Measurements from ENCODE around the gene RBM15. TPM values are rescaled to one million over a fixed set of nuclear protein-coding genes. Genes with fewer than 3 reads are reported as not detected.

The RBM15 gene
- total RNA-seq, 2 donors from 2014 or later = 21.4 to 25.9 TPM

- H3K4me1 ChIP-seq = peaks cover 80% of the 10 kb centered on the region
- WGBS, 2 donors = 72 to 78% methylated on average over 9 of the region's 9 CpGs
- H3K36me3 ChIP-seq (replicated peaks in 1 of 2; ENCODE audit: insufficient read depth in 1 of 2, low read depth in 2 of 2) = peaks cover 0 to under 1% of the 10 kb centered on the region in 2 donors
- intact Hi-C loops (cut with DNase I) = no loop called here
- no peak overlapping the region for H3K4me3 ChIP-seq
- no peaks in the 10 kb centered on the region for H3K9me3 ChIP-seq
- no peak for TF ChIP-seq POLR2A (IDR thresholded peaks at IDR 0.05)
- TF ChIP-seq, protein P1, sequence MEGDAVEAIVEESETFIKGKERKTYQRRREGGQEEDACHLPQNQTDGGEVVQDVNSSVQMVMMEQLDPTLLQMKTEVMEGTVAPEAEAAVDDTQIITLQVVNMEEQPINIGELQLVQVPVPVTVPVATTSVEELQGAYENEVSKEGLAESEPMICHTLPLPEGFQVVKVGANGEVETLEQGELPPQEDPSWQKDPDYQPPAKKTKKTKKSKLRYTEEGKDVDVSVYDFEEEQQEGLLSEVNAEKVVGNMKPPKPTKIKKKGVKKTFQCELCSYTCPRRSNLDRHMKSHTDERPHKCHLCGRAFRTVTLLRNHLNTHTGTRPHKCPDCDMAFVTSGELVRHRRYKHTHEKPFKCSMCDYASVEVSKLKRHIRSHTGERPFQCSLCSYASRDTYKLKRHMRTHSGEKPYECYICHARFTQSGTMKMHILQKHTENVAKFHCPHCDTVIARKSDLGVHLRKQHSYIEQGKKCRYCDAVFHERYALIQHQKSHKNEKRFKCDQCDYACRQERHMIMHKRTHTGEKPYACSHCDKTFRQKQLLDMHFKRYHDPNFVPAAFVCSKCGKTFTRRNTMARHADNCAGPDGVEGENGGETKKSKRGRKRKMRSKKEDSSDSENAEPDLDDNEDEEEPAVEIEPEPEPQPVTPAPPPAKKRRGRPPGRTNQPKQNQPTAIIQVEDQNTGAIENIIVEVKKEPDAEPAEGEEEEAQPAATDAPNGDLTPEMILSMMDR (IDR thresholded peaks at IDR 0.05) = no peak
- DNase-seq = no peak
- H3K27me3 ChIP-seq = no peaks in the 10 kb centered on the region
- no peak overlapping the region for H3K27ac ChIP-seq
- ATAC-seq = no peak
Observed at GRCh38 chr1:110346690-110347089, 7.5 kb downstream of the RBM15 start.

- intact Hi-C loops (cut with DNase I) = no loop called here
- DNase-seq = no peak
- H3K4me3 ChIP-seq = no peak overlapping the region
- no peaks in the 10 kb centered on the region for H3K9me3 ChIP-seq
- no peak for ATAC-seq
- no peaks in the 10 kb centered on the region for H3K36me3 ChIP-seq (replicated peaks in 1 of 2; ENCODE audit: insufficient read depth in 1 of 2, low read depth in 2 of 2)
- H3K27ac ChIP-seq = no peak overlapping the region
- TF ChIP-seq POLR2A (IDR thresholded peaks at IDR 0.05) = no peak
- TF ChIP-seq, protein P1 (IDR thresholded peaks at IDR 0.05) = no peak
- H3K4me1 ChIP-seq = peaks cover 74% of the 10 kb centered on the region
- 78 to 79% methylated on average over 14 of the region's 14 CpGs for WGBS, 2 donors
- no peaks in the 10 kb centered on the region for H3K27me3 ChIP-seq
Observed at GRCh38 chr1:110347182-110347893, 8.2 kb downstream of the RBM15 start.

DNA sequence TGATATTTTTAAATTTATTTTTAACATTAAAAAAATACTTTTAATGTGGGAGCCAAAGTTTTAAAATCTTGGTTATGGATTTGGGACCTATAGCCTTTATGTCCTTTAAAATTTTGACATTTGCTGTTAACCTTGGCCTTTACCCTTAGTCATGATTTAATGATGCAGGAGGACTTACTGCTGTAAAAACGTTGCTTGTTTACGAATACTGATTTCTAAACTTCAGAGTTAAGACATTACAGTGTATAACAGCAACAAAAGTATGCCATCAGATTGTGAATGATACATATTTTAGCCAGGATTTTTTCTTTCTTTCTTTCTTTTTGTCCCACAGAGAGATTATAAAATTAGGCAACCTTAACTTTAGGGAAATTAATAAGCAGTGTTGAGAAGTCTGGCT lies 8.9 kb downstream of the RBM15 start:
- ATAC-seq (no peak), DNase-seq (no peak)
- Histone ChIP-seq H3K4me1 (peaks cover 67% of the 10 kb centered on the region), H3K36me3 (replicated peaks in 1 of 2; ENCODE audit: insufficient read depth in 1 of 2, low read depth in 2 of 2) (no peaks in the 10 kb centered on the region), H3K4me3 (no peak overlapping the region), H3K27me3 (no peaks in the 10 kb centered on the region), H3K9me3 (no peaks in the 10 kb centered on the region), H3K27ac (no peak overlapping the region)
- intact Hi-C loops (cut with DNase I) = no loop called here
- TF ChIP-seq, protein P1 (IDR thresholded peaks at IDR 0.05) = no peak
- no peak for TF ChIP-seq POLR2A (IDR thresholded peaks at IDR 0.05)
- WGBS, 2 donors = 29 to 30% methylated on average over 2 of the region's 2 CpGs

- Histone ChIP-seq H3K27me3 (no peaks in the 10 kb centered on the region), H3K9me3 (no peaks in the 10 kb centered on the region), H3K4me3 (no peak overlapping the region), H3K4me1 (peaks cover 60% of the 10 kb centered on the region), H3K36me3 (replicated peaks in 1 of 2; ENCODE audit: insufficient read depth in 1 of 2, low read depth in 2 of 2) (no peaks in the 10 kb centered on the region), H3K27ac (no peak overlapping the region)
- TF ChIP-seq, protein P1 (IDR thresholded peaks at IDR 0.05) = no peak
- no peak for TF ChIP-seq POLR2A (IDR thresholded peaks at IDR 0.05)
- DNase-seq (no peak), ATAC-seq (no peak)
- intact Hi-C loops (cut with DNase I) = no loop called here
Observed at GRCh38 chr1:110348771-110349170, 9.6 kb downstream of the RBM15 start.

DNA sequence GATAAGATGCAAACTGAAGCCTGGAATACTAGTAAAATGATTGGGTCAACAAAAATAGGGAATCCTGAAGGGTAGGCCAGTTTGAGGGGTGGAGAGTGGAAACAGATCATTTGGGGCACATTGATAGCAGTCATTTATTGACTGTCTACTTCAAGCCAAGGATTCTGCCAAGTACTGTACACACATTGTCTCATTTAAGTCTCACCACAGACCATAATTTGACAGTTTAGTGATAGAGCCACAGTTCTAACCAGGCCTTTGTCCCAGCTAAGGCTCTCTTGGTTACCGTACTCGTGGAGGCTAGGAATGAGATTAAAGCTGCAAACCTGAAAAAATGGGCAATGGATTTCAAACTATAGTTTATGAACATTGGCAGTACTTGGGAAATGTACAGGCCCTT lies 11.2 kb downstream of the RBM15 start:
- Histone ChIP-seq H3K27ac (no peak overlapping the region), H3K4me3 (no peak overlapping the region), H3K4me1 (peaks cover 48% of the 10 kb centered on the region), H3K27me3 (no peaks in the 10 kb centered on the region), H3K36me3 (replicated peaks in 1 of 2; ENCODE audit: insufficient read depth in 1 of 2, low read depth in 2 of 2) (no peaks in the 10 kb centered on the region), H3K9me3 (no peaks in the 10 kb centered on the region)
- intact Hi-C loops (cut with DNase I) = no loop called here
- ATAC-seq (no peak), DNase-seq (no peak)
- 58 to 74% methylated on average over 2 of the region's 2 CpGs for WGBS, 2 donors
- TF ChIP-seq, protein P1 (IDR thresholded peaks at IDR 0.05) = no peak
- no peak for TF ChIP-seq POLR2A (IDR thresholded peaks at IDR 0.05)
